ENCODE results near the gene SESTD1. TPM values are rescaled to one million over a fixed set of nuclear protein-coding genes. Genes with fewer than 3 reads are reported as not detected.
"Not testable (repeated sequence)": the region's sequence is repeated elsewhere in the genome, so short reads cannot be mapped to it uniquely, and the experiment has no call there.

Gene SESTD1
- total RNA-seq, 1 donor from 2014 or later, result 167 TPM

GRCh38 chr2:179239838-179240237 is 24.8 kb downstream of the SESTD1 start:
- DNase-seq (ENCODE audit: low spot score), result no peak

DNA sequence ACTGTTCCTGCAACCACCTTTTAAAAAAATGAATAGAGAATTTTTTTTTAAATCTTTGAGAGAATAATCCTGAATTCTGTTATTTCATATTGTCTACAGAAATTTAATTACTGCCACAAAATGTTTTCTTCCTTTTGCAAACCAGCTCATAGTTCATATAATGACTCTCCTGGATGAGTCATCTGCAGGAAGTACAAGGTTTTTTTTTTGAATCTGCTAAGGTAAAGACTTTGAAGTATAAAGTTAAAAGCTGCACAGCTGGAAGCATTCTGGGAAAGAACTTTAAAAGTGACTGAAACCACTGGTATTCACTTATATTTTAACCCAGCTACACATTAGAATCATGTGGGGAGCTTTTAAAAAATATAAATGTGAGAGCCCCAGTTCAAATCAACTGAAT is 25.4 kb downstream of the SESTD1 start:
- DNase-seq (ENCODE audit: low spot score), result no peak

GRCh38 chr2:179238027-179238426 is 26.6 kb downstream of the SESTD1 start:
- DNase-seq (ENCODE audit: low spot score), result no peak

- no peak for DNase-seq (ENCODE audit: low spot score)
Measured at GRCh38 chr2:179237209-179237946, 27.3 kb downstream of the SESTD1 start.

GRCh38 chr2:179235463-179236108 is 29.0 kb downstream of the SESTD1 start:
- DNase-seq (ENCODE audit: low spot score), result no peak

GRCh38 chr2:179234658-179235240 is 29.9 kb downstream of the SESTD1 start:
- no peak for DNase-seq (ENCODE audit: low spot score)

GRCh38 chr2:179233626-179234430 is 30.8 kb downstream of the SESTD1 start:
- DNase-seq (ENCODE audit: low spot score), result no peak

GRCh38 chr2:179233083-179233490 is 31.5 kb downstream of the SESTD1 start:
- DNase-seq (ENCODE audit: low spot score), result no peak

- DNase-seq (ENCODE audit: low spot score), result no peak
Measured at GRCh38 chr2:179226961-179227259, 37.7 kb downstream of the SESTD1 start.

DNA sequence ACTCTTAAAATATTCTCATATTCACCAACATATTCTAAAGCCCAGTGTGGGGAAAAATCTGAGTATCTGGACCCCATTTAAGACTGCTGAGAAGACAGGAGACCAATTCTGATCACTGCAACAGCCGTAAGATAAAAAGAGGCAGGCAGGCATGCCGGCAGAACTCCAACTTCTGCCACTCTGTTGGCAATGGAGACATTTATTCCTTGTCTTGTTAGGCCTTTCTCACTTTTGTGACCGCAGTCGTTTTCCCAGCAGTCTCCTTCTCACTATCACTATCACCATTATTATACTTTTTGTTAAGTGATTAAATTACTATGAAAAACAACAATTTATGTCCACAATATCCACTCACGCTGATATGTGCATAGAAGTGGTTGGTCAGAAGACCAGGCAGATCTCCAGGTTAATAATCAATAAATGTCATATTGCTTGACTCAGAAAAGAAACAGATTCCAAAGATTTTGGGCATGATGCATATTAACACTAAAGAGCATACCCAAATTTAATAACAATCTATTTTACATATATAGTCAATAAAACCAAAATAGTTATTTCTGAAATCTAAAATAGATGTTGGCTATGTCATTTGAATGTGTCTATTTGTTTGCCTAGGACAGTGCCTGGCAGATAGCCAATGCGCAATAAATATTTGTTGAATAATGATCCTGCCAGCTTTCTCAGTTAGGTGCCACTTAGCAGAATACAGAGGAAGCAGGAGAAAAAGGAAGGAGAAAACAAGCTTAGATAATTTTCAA is 38.2 kb downstream of the SESTD1 start:
- DNase-seq (ENCODE audit: low spot score), result no peak

- no peak for DNase-seq (ENCODE audit: low spot score)
Measured at GRCh38 chr2:179224361-179224760, 40.3 kb downstream of the SESTD1 start.

DNA sequence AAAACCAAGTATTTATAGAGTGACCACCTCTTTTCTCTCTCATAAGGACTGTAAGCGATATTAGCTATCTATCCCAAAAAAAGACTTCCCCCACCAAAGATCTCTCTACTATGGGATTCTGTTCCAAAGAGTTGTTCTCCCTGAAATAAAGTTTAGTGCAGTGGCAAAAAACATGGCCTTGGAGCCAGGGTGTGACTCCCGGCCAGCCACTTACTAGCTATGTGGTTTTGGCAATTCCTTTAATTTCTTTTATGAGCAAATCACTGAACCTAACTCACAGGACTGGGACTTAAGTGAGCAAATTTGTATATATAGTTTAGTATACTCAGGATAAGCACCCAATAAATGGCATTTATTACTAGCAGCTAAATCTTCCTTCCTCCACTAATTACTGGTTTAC is 42.6 kb downstream of the SESTD1 start:
- no peak for DNase-seq (ENCODE audit: low spot score)

DNA sequence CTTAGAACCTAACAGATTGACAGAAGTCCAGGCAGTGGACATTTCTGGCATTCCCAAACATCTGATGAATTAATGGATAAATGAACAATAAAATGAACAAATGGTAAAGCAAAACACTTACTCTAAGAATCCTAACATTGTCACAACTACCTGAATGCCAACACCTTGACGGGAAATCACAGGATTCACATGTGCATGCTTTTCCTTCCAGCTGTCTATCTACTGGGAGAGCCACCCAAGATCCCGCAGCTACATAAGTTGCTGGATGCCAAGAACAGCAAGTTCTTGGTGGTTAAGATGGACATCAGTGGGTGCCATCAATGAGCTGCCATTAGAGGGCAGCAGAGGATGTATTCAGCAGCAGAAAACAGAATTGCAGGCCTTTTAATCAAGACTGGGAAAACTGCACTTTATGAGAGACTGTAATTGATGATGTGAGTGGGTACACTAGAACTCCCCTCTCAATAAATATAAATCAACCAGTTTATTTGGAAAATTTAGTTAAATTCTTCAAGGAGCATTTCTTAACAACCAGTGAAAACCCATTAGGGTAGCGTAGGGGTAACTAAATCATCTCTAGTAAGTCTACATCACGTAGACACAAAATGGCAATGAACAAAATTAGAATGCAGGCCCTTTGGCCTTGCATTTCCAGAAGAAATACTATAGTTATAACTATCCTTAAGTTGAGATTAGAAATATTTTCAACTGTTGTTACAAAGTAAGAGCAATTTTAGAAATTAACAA is 45.6 kb downstream of the SESTD1 start:
- DNase-seq (ENCODE audit: low spot score), result no peak

DNA sequence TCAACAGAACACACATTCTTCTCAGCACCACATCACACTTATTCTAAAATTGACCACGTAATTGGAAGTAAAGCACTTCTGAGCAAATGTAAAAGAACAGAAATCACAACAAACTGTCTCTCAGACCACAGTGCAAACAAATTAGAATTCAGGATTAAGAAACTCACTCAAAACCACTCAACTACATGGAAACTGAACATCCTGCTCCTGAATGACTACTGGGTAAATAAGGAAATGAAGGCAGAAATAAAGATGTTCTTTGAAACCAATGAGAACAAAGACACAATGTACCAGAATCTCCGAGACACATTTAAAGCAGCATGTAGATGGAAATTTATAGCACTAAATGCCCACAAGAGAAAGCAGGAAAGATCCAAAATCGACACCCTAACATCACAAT is 50.0 kb downstream of the SESTD1 start:
- DNase-seq (ENCODE audit: low spot score), result not testable (repeated sequence)

- DNase-seq (ENCODE audit: low spot score), result no peak
Measured at GRCh38 chr2:179211355-179211754, 53.3 kb downstream of the SESTD1 start.

DNA sequence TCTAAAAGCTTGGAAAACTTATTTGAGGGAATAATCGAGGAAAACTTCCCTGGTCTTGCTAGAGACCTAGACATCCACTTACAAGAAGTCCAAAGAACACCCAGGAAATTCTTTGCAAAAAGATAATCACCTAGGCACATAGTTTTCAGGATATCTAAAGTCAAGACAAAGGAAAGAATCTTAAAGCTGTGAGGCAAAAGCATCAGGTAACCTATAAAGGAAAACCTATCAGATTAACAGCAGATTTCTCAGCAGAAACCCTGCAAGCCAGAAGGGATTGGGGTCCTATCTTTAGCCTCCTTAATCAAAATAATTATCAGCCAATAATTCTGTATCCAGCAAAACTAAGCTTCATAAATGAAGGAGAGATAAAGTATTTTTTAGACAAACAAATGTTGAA is 56.4 kb downstream of the SESTD1 start:
- DNase-seq (ENCODE audit: low spot score), result not testable (repeated sequence)

DNA sequence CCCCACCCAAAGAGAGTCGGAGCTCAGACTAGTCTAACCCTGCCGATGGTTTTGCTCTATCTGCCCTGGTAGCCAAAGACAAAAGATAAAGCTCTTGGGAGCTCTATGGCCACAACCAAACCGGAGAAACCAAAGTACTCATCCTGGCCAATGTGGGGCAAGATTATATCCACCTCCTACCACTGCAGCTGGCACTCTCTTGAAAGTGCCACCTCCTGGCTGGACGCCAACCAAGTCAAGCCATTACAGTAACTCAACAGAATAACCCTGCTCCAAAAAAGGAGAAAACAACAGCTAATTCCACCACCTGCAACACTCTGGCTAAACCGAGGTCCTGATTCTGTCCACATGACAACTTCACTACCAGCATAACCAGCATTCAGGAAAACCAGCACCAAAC is 57.6 kb downstream of the SESTD1 start:
- DNase-seq (ENCODE audit: low spot score), result no peak

DNA sequence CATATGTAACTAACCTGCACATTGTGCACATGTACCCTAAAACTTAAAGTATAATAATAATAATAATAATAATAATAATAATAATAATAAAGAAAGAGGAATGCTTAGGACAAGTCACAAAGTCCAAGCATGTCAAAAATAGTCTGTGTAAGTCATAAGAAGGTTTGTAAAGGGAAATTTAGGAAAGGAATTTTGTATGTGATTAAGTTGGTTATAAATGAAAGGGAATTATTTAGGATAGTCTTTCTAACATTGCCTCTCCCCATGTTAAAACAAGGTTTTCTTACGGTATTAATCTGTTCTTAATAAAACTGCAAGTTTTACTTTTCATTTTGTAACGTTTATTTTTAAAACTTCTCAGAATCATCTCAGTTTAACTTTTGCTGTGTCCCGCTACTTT is 62.8 kb downstream of the SESTD1 start:
- DNase-seq (ENCODE audit: low spot score), result no peak

- DNase-seq (ENCODE audit: low spot score), result not testable (repeated sequence)
Measured at GRCh38 chr2:179195926-179196590, 68.6 kb downstream of the SESTD1 start.

DNA sequence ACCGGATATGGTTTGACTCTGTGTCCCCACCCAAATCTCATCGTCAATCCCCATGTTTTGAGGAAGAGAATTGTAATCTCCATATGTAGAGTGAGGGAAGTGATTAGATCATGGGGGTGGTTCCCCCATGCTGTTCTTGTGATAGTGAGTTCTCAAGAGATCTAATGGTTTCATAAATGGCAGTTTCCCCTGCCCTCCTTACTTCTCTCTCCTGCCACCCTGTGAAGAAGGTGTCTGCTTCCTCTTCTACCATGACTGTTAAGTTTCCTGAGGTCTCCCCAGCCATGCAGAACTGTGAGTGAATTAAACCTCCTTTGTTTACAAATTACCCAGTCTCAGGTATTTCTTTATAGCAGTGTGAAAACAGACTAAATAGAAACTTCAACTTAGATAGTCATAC is 69.5 kb downstream of the SESTD1 start:
- DNase-seq (ENCODE audit: low spot score), result no peak
